ENCODE results near the gene RAET1G. TPM values are rescaled to one million over a fixed set of nuclear protein-coding genes. Genes with fewer than 3 reads are reported as not detected.
"Not testable (repeated sequence)": the region's sequence is repeated elsewhere in the genome, so short reads cannot be mapped to it uniquely, and the experiment has no call there.

Gene RAET1G
- not detected for total RNA-seq

GRCh38 chr6:149922642-149923326, at the start of gene RAET1G:
RAET1G (minus strand) TSS chr6:149923121; CDS start chr6:149923010, 111 bp downstream.
- Mint-ChIP-seq H3K36me3 (ENCODE audit: low read depth) (no peaks in the 10 kb centered on the region), H3K9me3 (no peaks in the 10 kb centered on the region), H3K27me3 (peaks cover 57% of the 10 kb centered on the region), H3K4me3 (peak within 1 kb of the TSS; percentile 82), H3K27ac (no peak within 1 kb of the TSS), H3K4me1 (peaks cover 18% of the 10 kb centered on the region)
- peak; percentile 95 for ATAC-seq (replicated peaks)

- no peak overlapping the region for H3K4me3 Mint-ChIP-seq
- no peak for ATAC-seq (replicated peaks)
Measured at GRCh38 chr6:149969635-149970034, 46.7 kb upstream of the RAET1G start.

GRCh38 chr6:149968909-149969308, 46.0 kb upstream of the RAET1G start:
- not testable (repeated sequence) for H3K4me3 Mint-ChIP-seq; H3K9me3 Mint-ChIP-seq; ATAC-seq (replicated peaks); H3K27ac Mint-ChIP-seq
- peaks cover 19% of the 10 kb centered on the region for H3K36me3 Mint-ChIP-seq (ENCODE audit: low read depth)
- H3K4me1 Mint-ChIP-seq = peaks cover 18% of the 10 kb centered on the region
- peaks cover 62% of the 10 kb centered on the region for H3K27me3 Mint-ChIP-seq

More at GRCh38 chr6:149969635-149970034, 46.7 kb upstream of the RAET1G start:
- H3K36me3 Mint-ChIP-seq (ENCODE audit: low read depth) = peaks cover 14% of the 10 kb centered on the region
- peaks cover 13% of the 10 kb centered on the region for H3K4me1 Mint-ChIP-seq
- H3K27me3 Mint-ChIP-seq = peaks cover 64% of the 10 kb centered on the region
- no peaks in the 10 kb centered on the region for H3K9me3 Mint-ChIP-seq
- no peak overlapping the region for H3K27ac Mint-ChIP-seq

GRCh38 chr6:149967999-149968398, 45.1 kb upstream of the RAET1G start:
- H3K4me3 Mint-ChIP-seq; H3K27ac Mint-ChIP-seq; H3K9me3 Mint-ChIP-seq; ATAC-seq (replicated peaks): not testable (repeated sequence)
- Mint-ChIP-seq H3K4me1 (peaks cover 22% of the 10 kb centered on the region), H3K36me3 (ENCODE audit: low read depth) (peaks cover 19% of the 10 kb centered on the region), H3K27me3 (peaks cover 60% of the 10 kb centered on the region)

GRCh38 chr6:149967591-149967990, 44.7 kb upstream of the RAET1G start:
- H3K4me1 Mint-ChIP-seq = peaks cover 23% of the 10 kb centered on the region
- peaks cover 63% of the 10 kb centered on the region for H3K27me3 Mint-ChIP-seq
- H3K9me3 Mint-ChIP-seq = no peaks in the 10 kb centered on the region
- ATAC-seq (replicated peaks) = no peak
- H3K4me3 Mint-ChIP-seq = no peak overlapping the region
- no peak overlapping the region for H3K27ac Mint-ChIP-seq
- H3K36me3 Mint-ChIP-seq (ENCODE audit: low read depth) = peaks cover 19% of the 10 kb centered on the region

GRCh38 chr6:149966319-149966718, 43.4 kb upstream of the RAET1G start:
- not testable (repeated sequence) for ATAC-seq (replicated peaks); H3K9me3 Mint-ChIP-seq; H3K27ac Mint-ChIP-seq
- Mint-ChIP-seq H3K4me1 (peaks cover 23% of the 10 kb centered on the region), H3K36me3 (ENCODE audit: low read depth) (peaks cover 19% of the 10 kb centered on the region), H3K27me3 (peaks cover 65% of the 10 kb centered on the region), H3K4me3 (peak overlapping the region; percentile 87)

GRCh38 chr6:149965194-149966020, 42.5 kb upstream of the RAET1G start:
- Mint-ChIP-seq H3K27me3 (peaks cover 67% of the 10 kb centered on the region), H3K27ac (peak overlapping the region; percentile 84), H3K4me1 (peaks cover 23% of the 10 kb centered on the region), H3K36me3 (ENCODE audit: low read depth) (peaks cover 19% of the 10 kb centered on the region), H3K4me3 (peak overlapping the region; percentile 87), H3K9me3 (no peaks in the 10 kb centered on the region)
- ATAC-seq (replicated peaks) = no peak

GRCh38 chr6:149964308-149965193, 41.6 kb upstream of the RAET1G start:
- H3K36me3 Mint-ChIP-seq (ENCODE audit: low read depth) = peaks cover 19% of the 10 kb centered on the region
- H3K9me3 Mint-ChIP-seq = no peaks in the 10 kb centered on the region
- H3K27me3 Mint-ChIP-seq = peaks cover 62% of the 10 kb centered on the region
- peaks cover 23% of the 10 kb centered on the region for H3K4me1 Mint-ChIP-seq
- H3K4me3 Mint-ChIP-seq = peak overlapping the region; percentile 87
- H3K27ac Mint-ChIP-seq = peak overlapping the region; percentile 84
- ATAC-seq (replicated peaks) = no peak

GRCh38 chr6:149963462-149964307, 40.8 kb upstream of the RAET1G start, which contains the start of gene ULBP1:
ULBP1 (plus strand) TSS chr6:149963943; CDS start chr6:149964050, 107 bp downstream.
- peaks cover 19% of the 10 kb centered on the region for H3K36me3 Mint-ChIP-seq (ENCODE audit: low read depth)

GRCh38 chr6:149963212-149963461, 40.2 kb upstream of the RAET1G start:
- Mint-ChIP-seq H3K4me3 (peak overlapping the region; percentile 87), H3K4me1 (peaks cover 23% of the 10 kb centered on the region), H3K27ac (peak overlapping the region; percentile 84), H3K27me3 (peaks cover 60% of the 10 kb centered on the region), H3K9me3 (no peaks in the 10 kb centered on the region), H3K36me3 (ENCODE audit: low read depth) (peaks cover 19% of the 10 kb centered on the region)
- ATAC-seq (replicated peaks) = peak; percentile 55

More at GRCh38 chr6:149963462-149964307, 40.8 kb upstream of the RAET1G start, which contains the start of gene ULBP1:
- Mint-ChIP-seq H3K4me3 (peak within 1 kb of the TSS; percentile 87), H3K4me1 (peaks cover 23% of the 10 kb centered on the region), H3K9me3 (no peaks in the 10 kb centered on the region), H3K27me3 (peaks cover 62% of the 10 kb centered on the region), H3K27ac (peak within 1 kb of the TSS; percentile 84)
- peak; percentile 87 for ATAC-seq (replicated peaks)

GRCh38 chr6:149962461-149963211, 39.7 kb upstream of the RAET1G start:
- H3K4me1 Mint-ChIP-seq = peaks cover 23% of the 10 kb centered on the region
- H3K9me3 Mint-ChIP-seq = no peaks in the 10 kb centered on the region
- H3K27ac Mint-ChIP-seq = peak overlapping the region; percentile 84
- peaks cover 19% of the 10 kb centered on the region for H3K36me3 Mint-ChIP-seq (ENCODE audit: low read depth)
- no peak for ATAC-seq (replicated peaks)
- peak overlapping the region; percentile 87 for H3K4me3 Mint-ChIP-seq
- peaks cover 60% of the 10 kb centered on the region for H3K27me3 Mint-ChIP-seq

GRCh38 chr6:149961728-149962425, 39.0 kb upstream of the RAET1G start:
- Mint-ChIP-seq H3K27me3 (peaks cover 58% of the 10 kb centered on the region), H3K9me3 (no peaks in the 10 kb centered on the region), H3K4me1 (peaks cover 23% of the 10 kb centered on the region), H3K36me3 (ENCODE audit: low read depth) (peaks cover 19% of the 10 kb centered on the region), H3K4me3 (no peak overlapping the region), H3K27ac (no peak overlapping the region)
- no peak for ATAC-seq (replicated peaks)
